ENCODE measurements around the gene FAM200B. TPM values are rescaled to one million over a fixed set of nuclear protein-coding genes. Genes with fewer than 3 reads are reported as not detected.

Gene FAM200B
- total RNA-seq, 6 experiments from 2014 or later = 11.8 to 20.9 (median 16.7) TPM

DNA sequence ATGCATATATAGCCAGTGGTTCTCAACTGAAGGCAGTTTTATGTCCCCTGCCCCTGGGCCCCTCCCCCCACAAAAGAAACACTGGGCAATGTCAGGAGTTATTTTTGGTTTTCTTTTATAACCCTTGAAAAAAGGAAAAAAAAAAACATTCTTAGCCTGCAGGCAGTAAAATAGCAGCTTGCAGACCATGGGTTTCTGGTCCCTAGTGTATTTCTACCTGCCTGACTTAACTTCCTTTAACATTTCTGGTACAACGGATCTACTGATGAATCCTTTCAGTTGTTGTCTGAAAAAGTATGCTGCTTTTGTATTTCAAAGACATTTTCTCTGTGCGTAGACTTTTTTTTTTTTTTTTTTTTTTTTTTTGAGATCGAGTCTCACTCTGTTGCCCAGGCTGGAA, 11.1 kb upstream of the FAM200B start:
- no peaks in the 10 kb centered on the region for H3K9me3 ChIP-seq
- intact Hi-C loops (cut with DNase I) = no loop called here
- no peak overlapping the region for H3K27ac ChIP-seq
- no peaks in the 10 kb centered on the region for H3K4me1 ChIP-seq
- DNase-seq = no peak
- TF ChIP-seq POLR2A (IDR thresholded peaks at IDR 0.05) = no peak
- TF ChIP-seq, protein P1, sequence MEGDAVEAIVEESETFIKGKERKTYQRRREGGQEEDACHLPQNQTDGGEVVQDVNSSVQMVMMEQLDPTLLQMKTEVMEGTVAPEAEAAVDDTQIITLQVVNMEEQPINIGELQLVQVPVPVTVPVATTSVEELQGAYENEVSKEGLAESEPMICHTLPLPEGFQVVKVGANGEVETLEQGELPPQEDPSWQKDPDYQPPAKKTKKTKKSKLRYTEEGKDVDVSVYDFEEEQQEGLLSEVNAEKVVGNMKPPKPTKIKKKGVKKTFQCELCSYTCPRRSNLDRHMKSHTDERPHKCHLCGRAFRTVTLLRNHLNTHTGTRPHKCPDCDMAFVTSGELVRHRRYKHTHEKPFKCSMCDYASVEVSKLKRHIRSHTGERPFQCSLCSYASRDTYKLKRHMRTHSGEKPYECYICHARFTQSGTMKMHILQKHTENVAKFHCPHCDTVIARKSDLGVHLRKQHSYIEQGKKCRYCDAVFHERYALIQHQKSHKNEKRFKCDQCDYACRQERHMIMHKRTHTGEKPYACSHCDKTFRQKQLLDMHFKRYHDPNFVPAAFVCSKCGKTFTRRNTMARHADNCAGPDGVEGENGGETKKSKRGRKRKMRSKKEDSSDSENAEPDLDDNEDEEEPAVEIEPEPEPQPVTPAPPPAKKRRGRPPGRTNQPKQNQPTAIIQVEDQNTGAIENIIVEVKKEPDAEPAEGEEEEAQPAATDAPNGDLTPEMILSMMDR (IDR thresholded peaks at IDR 0.05) = no peak
- 82% methylated on average over 2 of the region's 3 CpGs for WGBS (ENCODE audit: insufficient coverage, low coverage, low lambda C conversion rate, missing lambda C conversion rate)
- no peak for ATAC-seq
- H3K36me3 ChIP-seq = no peaks in the 10 kb centered on the region
- no peaks in the 10 kb centered on the region for H3K27me3 ChIP-seq
- no peak overlapping the region for H3K4me3 ChIP-seq

DNA sequence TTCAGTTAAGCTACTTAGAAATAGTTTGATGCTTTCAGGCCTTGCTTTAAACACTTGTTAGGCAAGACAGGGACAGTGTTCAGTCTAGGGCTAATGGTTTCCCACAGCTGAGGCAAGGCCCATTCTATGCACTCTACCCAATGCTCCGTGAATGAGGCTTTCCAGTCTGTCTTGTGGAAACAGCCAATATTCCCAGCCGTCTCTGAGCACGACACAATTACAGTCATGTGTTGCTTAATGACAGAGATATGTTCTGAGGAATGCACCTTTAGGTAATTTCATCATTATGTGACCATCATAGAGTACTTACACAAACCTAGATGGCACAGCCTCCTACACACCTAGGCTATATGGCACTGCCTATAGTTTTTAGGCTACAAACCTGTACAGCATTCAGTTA, 9.5 kb upstream of the FAM200B start:
- ATAC-seq (no peak), DNase-seq (no peak)
- Histone ChIP-seq H3K36me3 (no peaks in the 10 kb centered on the region), H3K27ac (no peak overlapping the region), H3K4me1 (peaks cover 0 to 7% (median 0%) of the 10 kb centered on the region in 4 donors), H3K9me3 (no peaks in the 10 kb centered on the region), H3K4me3 (no peak overlapping the region), H3K27me3 (no peaks in the 10 kb centered on the region)
- TF ChIP-seq, protein P1 (IDR thresholded peaks at IDR 0.05) = no peak
- no peak for TF ChIP-seq POLR2A (IDR thresholded peaks at IDR 0.05)
- 92% methylated on average over 3 of the region's 3 CpGs for WGBS (ENCODE audit: insufficient coverage, low coverage, low lambda C conversion rate, missing lambda C conversion rate)
- intact Hi-C loops (cut with DNase I) = no loop called here

DNA sequence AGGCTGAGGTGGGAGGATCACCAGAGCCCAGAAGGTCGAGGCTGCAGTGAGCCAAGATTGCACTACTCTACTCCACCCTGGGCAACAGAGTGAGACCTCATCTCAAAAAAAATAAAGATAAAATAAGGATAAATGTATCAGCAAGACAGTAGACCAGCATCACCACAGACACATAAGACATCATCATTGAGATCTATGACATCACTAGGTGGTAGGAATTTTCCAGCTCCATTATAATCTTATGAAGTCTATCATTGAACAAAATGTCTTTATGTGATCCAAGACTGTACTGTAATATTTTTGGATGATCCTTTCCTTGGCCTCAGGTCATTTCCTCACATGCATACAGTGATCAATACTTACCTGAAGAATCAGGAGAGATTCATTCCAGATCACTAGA, 8.3 kb upstream of the FAM200B start:
- WGBS (ENCODE audit: insufficient coverage, low coverage, low lambda C conversion rate, missing lambda C conversion rate) = 60% methylated on average over 1 of the region's 1 CpG
- no peak for ATAC-seq
- Histone ChIP-seq H3K27ac (no peak overlapping the region), H3K4me1 (peaks cover 0 to 14% (median 0%) of the 10 kb centered on the region in 4 donors), H3K27me3 (no peaks in the 10 kb centered on the region), H3K9me3 (no peaks in the 10 kb centered on the region), H3K36me3 (no peaks in the 10 kb centered on the region), H3K4me3 (no peak overlapping the region)
- DNase-seq = no peak
- intact Hi-C loops (cut with DNase I) = no loop called here
- TF ChIP-seq, protein P1 (IDR thresholded peaks at IDR 0.05) = no peak
- no peak for TF ChIP-seq POLR2A (IDR thresholded peaks at IDR 0.05)

DNA sequence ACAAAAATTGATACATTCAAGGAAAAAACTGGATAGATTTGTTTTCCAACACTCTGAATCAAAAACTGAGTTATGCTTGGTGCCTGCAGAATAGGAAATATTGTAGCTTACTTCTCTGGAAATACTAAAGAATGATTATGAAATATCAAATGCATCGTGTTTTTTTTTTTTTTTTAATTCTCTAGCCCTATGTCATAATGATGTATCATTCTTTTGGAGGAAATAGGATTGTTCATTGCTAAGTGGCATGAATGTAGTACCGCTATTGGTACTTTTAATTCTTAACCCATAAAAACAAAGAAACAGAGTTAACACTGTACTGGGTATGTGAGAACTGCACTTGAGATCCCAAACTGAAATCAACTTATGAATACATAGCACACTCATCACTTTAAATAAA, 7.6 kb upstream of the FAM200B start:
- no peak for TF ChIP-seq POLR2A (IDR thresholded peaks at IDR 0.05)
- DNase-seq = no peak
- no peaks in the 10 kb centered on the region for H3K9me3 ChIP-seq
- 76% methylated on average over 2 of the region's 2 CpGs for WGBS (ENCODE audit: insufficient coverage, low coverage, low lambda C conversion rate, missing lambda C conversion rate)
- H3K27ac ChIP-seq = no peak overlapping the region
- intact Hi-C loops (cut with DNase I) = no loop called here
- H3K4me1 ChIP-seq = peaks cover 0 to 14% (median 0%) of the 10 kb centered on the region in 4 donors
- H3K4me3 ChIP-seq = no peak overlapping the region
- H3K27me3 ChIP-seq = no peaks in the 10 kb centered on the region
- no peak for ATAC-seq
- no peaks in the 10 kb centered on the region for H3K36me3 ChIP-seq

DNA sequence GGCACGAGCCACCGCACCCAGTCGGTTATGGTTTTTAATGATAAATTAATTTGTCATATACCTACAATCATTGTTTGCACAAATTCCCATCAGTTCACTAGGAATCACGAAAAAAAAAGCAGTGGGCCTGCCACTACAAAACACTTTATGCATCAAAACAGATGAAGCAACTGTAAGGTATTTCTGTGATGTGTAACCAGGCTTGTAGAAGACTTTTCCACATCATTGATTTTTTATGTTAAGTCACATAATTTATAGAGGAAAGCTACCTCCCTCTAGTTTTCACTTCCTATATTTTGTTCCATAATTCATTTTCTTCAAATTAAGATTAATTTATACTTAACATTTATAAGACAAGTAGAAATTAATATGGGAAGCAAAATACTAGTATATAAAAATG, 6.7 kb upstream of the FAM200B start:
- Histone ChIP-seq H3K27me3 (no peaks in the 10 kb centered on the region), H3K27ac (no peak overlapping the region), H3K4me3 (no peak overlapping the region), H3K9me3 (no peaks in the 10 kb centered on the region), H3K4me1 (peaks cover 0 to 14% (median 0%) of the 10 kb centered on the region in 4 donors), H3K36me3 (no peaks in the 10 kb centered on the region)
- WGBS (ENCODE audit: insufficient coverage, low coverage, low lambda C conversion rate, missing lambda C conversion rate) = 89% methylated on average over 4 of the region's 4 CpGs
- TF ChIP-seq POLR2A (IDR thresholded peaks at IDR 0.05) = no peak
- TF ChIP-seq, protein P1 (IDR thresholded peaks at IDR 0.05) = no peak
- intact Hi-C loops (cut with DNase I) = no loop called here
- no peak for ATAC-seq
- DNase-seq = no peak
